Measurements from ENCODE around the gene TMCO4. TPM values are rescaled to one million over a fixed set of nuclear protein-coding genes. Genes with fewer than 3 reads are reported as not detected.

TMCO4 gene
- total and polyA plus RNA-seq, 10 of the 15 experiments (the other 5 are each of a cell fraction or from before 2014, with no cell fraction given) = 2.4 to 20.8 (median 13.0) TPM

DNA sequence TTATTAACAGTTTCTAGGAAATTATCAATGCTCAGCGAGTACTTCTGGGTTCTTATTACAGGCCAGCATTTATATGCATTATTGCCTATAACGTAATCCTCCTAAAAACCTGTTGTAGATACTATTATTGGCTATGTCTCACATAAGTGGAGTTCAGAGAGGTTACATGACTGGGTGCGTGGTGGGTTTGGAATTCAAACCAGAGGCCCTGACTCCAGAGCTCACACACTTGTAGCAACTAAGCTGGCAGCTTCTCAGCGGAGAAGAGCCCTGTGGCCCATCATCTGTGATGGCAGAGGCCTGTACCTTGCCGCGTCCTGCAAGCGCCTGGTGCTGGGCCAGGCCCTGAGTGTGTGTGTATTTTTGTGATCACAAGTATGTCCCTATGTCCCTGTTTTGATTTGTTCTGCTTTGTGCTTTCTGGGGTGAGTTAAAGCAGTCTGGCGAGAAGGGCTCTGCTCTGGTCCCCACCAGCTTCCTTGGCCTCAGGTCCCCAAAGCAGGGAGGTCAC lies 68.3 kb downstream of the TMCO4 start:
- ChIA-PET RAD21 (ENCODE audit: unreplicated experiment) (no interaction called here), POLR2A (interaction anchor here (0.6 kb wide), 1 partner anchor 12 kb away, joined by 3 read pairs; no protein-coding TSS in a partner anchor), CTCF (interaction anchor here (0.7 kb wide), 1 partner anchor 14 kb away, joined by 3 read pairs; no protein-coding TSS in a partner anchor), SMC1A (ENCODE audit: uncharacterized antibody, unreplicated experiment) (no interaction called here)
- Histone ChIP-seq H3K4me2 (ENCODE audit: control insufficient read depth, insufficient read depth) (no peak overlapping the region), H3K4me1 (ENCODE audit: control insufficient read depth, insufficient read depth, low read length) (no peaks in the 10 kb centered on the region), H3K9me3 (replicated peaks; ENCODE audit: control insufficient read depth, insufficient read depth, low read length) (peaks cover 6% of the 10 kb centered on the region), H3K9ac (ENCODE audit: control insufficient read depth, insufficient read depth, low read length) (no peak overlapping the region), H2AFZ (ENCODE audit: control insufficient read depth, low read depth, low read length) (no peak overlapping the region), H3K27me3 (replicated peaks in 1 of 2; ENCODE audit: control insufficient read depth in 2 of 2, insufficient read depth in 2 of 2, low read length in 1 of 2) (no peaks in the 10 kb centered on the region), H4K20me1 (ENCODE audit: control insufficient read depth, insufficient read depth) (no peaks in the 10 kb centered on the region), H3K79me2 (ENCODE audit: control insufficient read depth, insufficient read depth, low read length) (no peaks in the 10 kb centered on the region), H3K27ac (ENCODE audit: control insufficient read depth, insufficient read depth) (no peak overlapping the region), H3K4me3 (no peak overlapping the region), H3K36me3 (ENCODE audit: control insufficient read depth in 2 of 2, insufficient read depth in 2 of 2, low read length in 1 of 2) (peaks cover 0 to 3% of the 10 kb centered on the region in 2 experiments; a peak in 1 of 4 replicates)
- ATAC-seq = no peak
- intact Hi-C loops (cut with micrococcal nuclease; ENCODE audit: unreplicated experiment) = no loop called here
- BruUV-seq (replicated peaks) = no TSS peak
- no peak for DNase-seq (ENCODE audit: low read depth, low spot score)
- FAIRE-seq = no peak
- in situ Hi-C loops (cut with MboI) = loop anchor here (5.0 kb wide), 1 partner anchor 51 kb away; no protein-coding TSS in a partner anchor
- no peak for TF ChIP-seq ASH2L (IDR thresholded peaks at IDR 0.05; ENCODE audit: borderline replicate concordance, low read depth)
- TF ChIP-seq, protein P1, sequence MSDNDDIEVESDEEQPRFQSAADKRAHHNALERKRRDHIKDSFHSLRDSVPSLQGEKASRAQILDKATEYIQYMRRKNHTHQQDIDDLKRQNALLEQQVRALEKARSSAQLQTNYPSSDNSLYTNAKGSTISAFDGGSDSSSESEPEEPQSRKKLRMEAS (IDR thresholded peaks at IDR 0.05; ENCODE audit: low read depth, low read length) = no peak
- TF ChIP-seq DPF2 (IDR thresholded peaks at IDR 0.05) = no peak
- no peak for TF ChIP-seq IRF4 (IDR thresholded peaks at IDR 0.05; ENCODE audit: low read depth, low read length)
- TF ChIP-seq FOS (IDR thresholded peaks at IDR 0.05; ENCODE audit: borderline replicate concordance, extremely low read depth, insufficient read length) = no peak
- no peak for TF ChIP-seq CBX5 (IDR thresholded peaks at IDR 0.05; ENCODE audit: low read depth)
- TF ChIP-seq, protein P2, sequence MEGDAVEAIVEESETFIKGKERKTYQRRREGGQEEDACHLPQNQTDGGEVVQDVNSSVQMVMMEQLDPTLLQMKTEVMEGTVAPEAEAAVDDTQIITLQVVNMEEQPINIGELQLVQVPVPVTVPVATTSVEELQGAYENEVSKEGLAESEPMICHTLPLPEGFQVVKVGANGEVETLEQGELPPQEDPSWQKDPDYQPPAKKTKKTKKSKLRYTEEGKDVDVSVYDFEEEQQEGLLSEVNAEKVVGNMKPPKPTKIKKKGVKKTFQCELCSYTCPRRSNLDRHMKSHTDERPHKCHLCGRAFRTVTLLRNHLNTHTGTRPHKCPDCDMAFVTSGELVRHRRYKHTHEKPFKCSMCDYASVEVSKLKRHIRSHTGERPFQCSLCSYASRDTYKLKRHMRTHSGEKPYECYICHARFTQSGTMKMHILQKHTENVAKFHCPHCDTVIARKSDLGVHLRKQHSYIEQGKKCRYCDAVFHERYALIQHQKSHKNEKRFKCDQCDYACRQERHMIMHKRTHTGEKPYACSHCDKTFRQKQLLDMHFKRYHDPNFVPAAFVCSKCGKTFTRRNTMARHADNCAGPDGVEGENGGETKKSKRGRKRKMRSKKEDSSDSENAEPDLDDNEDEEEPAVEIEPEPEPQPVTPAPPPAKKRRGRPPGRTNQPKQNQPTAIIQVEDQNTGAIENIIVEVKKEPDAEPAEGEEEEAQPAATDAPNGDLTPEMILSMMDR (IDR thresholded peaks at IDR 0.05 in 2 of 3, conservative IDR thresholded peaks at IDR 0.05 in 1 of 3; ENCODE audit: control insufficient read depth in 2 of 3, extremely low read depth in 1 of 3, insufficient read depth in 1 of 3, low read depth in 3 of 3, low read length in 3 of 3) = no peak
- TF ChIP-seq MTA3 (IDR thresholded peaks at IDR 0.05; ENCODE audit: borderline replicate concordance, low read length) = no peak
- no peak for TF ChIP-seq SMAD1 (IDR thresholded peaks at IDR 0.05; ENCODE audit: low read depth, partially characterized antibody)
- TF ChIP-seq, protein P3, sequence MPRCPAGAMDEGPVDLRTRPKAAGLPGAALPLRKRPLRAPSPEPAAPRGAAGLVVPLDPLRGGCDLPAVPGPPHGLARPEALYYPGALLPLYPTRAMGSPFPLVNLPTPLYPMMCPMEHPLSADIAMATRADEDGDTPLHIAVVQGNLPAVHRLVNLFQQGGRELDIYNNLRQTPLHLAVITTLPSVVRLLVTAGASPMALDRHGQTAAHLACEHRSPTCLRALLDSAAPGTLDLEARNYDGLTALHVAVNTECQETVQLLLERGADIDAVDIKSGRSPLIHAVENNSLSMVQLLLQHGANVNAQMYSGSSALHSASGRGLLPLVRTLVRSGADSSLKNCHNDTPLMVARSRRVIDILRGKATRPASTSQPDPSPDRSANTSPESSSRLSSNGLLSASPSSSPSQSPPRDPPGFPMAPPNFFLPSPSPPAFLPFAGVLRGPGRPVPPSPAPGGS (IDR thresholded peaks at IDR 0.05; ENCODE audit: borderline replicate concordance, insufficient read depth, low read depth, low read length, poor library complexity, severe bottlenecking) = no peak
- no peak for TF ChIP-seq FOXK2 (IDR thresholded peaks at IDR 0.05)
- no peak for TF ChIP-seq WRNIP1 (IDR thresholded peaks at IDR 0.05; ENCODE audit: borderline replicate concordance, low read depth, low read length)
- TF ChIP-seq ETV6 (conservative IDR thresholded peaks at IDR 0.05 in 1 of 2, IDR thresholded peaks at IDR 0.05 in 1 of 2; ENCODE audit: borderline replicate concordance in 1 of 2, low read depth in 1 of 2) = no peak
- no peak for TF ChIP-seq TCF3 (IDR thresholded peaks at IDR 0.05; ENCODE audit: borderline replicate concordance, insufficient read depth, low read depth, low read length)
- TF ChIP-seq HDAC6 (IDR thresholded peaks at IDR 0.05; ENCODE audit: unreplicated experiment) = no peak
- WGBS (ENCODE audit: insufficient coverage, insufficient replicate concordance, low lambda C conversion rate, missing lambda C conversion rate) = 98% methylated on average over 8 of the region's 8 CpGs
